Thoracic aorta (tissue), 2 donors: ENCODE measurements around the gene OR2L2. TPM values are rescaled to one million over a fixed set of nuclear protein-coding genes. Genes with fewer than 3 reads are reported as not detected.

ENCODE experiments used
- total RNA-seq, 2 donors: library from RNA; depleted of rRNA; stranded (reverse); fragments of >200 nt; gene quantifications; one replicate each; pipeline versions ENCODE4 v1.1.0 to v1.2.3, GENCODE V29; 2016

The OR2L2 gene
- total RNA-seq, 2 donors from 2014 or later = not detected

Other genes with a start within 250 kb of the OR2L2 start
- gene OR14A16, start 206.0 kb upstream of the OR2L2 start, total RNA-seq = not detected
- gene OR11L1, start 188.2 kb upstream of the OR2L2 start, total RNA-seq = not detected
- under 1 TPM; 0.14 to 0.99 TPM for gene TRIM58, start 172.9 kb upstream of the OR2L2 start, total RNA-seq
- gene OR2W3, start 134.5 kb upstream of the OR2L2 start, total RNA-seq = not detected
- gene OR2T8, start 109.8 kb upstream of the OR2L2 start, total RNA-seq = not detected
- not detected for gene OR2AJ1, start 105.2 kb upstream of the OR2L2 start, total RNA-seq
- not detected for gene OR2L8, start 81.2 kb upstream of the OR2L2 start, total RNA-seq
- not detected for gene OR2AK2, start 64.8 kb upstream of the OR2L2 start, total RNA-seq
- not detected for gene OR2L5, start 16.4 kb upstream of the OR2L2 start, total RNA-seq
- gene OR2L3, start 16.8 kb downstream of the OR2L2 start, total RNA-seq = not detected
- gene OR2L13, start 65.1 kb downstream of the OR2L2 start, total RNA-seq = not detected
- gene OR2M5, start 115.1 kb downstream of the OR2L2 start, total RNA-seq = not detected
- not detected for gene OR2M2, start 144.8 kb downstream of the OR2L2 start, total RNA-seq
- not detected for gene OR2M3, start 167.2 kb downstream of the OR2L2 start, total RNA-seq
- gene OR2M4, start 201.3 kb downstream of the OR2L2 start, total RNA-seq = not detected
- not detected for gene OR2T33, start 247.9 kb downstream of the OR2L2 start, total RNA-seq